Measurements from ENCODE around the gene ASPG.

DNA sequence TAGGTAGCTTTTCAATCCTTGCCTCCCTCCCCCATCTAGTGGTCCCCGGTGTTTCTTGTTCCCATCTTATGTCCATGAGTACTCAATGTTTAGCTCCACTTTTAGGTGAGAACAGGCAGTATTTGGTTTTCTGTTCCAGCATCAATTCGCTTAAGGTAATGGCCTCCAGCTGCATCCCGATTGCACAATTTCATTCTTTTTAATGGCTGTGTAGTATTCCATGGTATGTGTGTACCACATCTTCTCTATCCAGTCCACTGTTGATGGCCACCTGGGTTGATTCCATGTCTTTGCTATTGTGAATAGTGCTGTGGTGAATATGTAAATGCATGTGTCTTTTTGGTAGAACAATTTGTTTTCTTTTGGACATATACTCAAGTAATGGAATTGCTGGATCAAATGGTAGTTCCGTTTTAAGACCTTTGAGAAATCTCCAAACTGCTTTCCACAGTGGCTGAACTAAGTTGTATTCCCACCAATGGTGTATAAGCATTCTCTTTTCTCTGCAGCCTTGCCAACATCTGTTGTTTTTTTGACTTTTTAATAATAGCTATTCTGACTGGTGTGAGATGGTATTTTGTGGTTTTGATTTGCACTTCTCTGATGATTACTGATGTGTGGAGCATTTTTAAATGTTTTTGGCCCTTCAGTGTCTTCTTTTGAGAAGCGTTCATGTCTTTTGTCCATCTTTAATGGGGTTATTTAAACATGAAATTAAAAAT lies 34.2 kb upstream of the ASPG start:
- TF ChIP-seq, protein P1, sequence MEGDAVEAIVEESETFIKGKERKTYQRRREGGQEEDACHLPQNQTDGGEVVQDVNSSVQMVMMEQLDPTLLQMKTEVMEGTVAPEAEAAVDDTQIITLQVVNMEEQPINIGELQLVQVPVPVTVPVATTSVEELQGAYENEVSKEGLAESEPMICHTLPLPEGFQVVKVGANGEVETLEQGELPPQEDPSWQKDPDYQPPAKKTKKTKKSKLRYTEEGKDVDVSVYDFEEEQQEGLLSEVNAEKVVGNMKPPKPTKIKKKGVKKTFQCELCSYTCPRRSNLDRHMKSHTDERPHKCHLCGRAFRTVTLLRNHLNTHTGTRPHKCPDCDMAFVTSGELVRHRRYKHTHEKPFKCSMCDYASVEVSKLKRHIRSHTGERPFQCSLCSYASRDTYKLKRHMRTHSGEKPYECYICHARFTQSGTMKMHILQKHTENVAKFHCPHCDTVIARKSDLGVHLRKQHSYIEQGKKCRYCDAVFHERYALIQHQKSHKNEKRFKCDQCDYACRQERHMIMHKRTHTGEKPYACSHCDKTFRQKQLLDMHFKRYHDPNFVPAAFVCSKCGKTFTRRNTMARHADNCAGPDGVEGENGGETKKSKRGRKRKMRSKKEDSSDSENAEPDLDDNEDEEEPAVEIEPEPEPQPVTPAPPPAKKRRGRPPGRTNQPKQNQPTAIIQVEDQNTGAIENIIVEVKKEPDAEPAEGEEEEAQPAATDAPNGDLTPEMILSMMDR (IDR thresholded peaks at IDR 0.05; ENCODE audit: poor library complexity): no peak
- TF ChIP-seq EZH2phosphoT487 (IDR thresholded peaks at IDR 0.05; ENCODE audit: low read depth, severe bottlenecking, unreplicated experiment): no peak
- TF ChIP-seq EZH2 (IDR thresholded peaks at IDR 0.05; ENCODE audit: borderline replicate concordance): no peak

Data from hepatocyte (in vitro differentiated cells).